HEK293T (cell line): ENCODE results near the gene BMP7.
"Not testable (repeated sequence)": the region's sequence is repeated elsewhere in the genome, so short reads cannot be mapped to it uniquely, and the experiment has no call there.

Source experiments
- CTCF ChIA-PET: fragments of 350-600 bp; formaldehyde crosslinking; extraction: SDS; loops from one replicate; lab custom pipeline; 2021; ENCODE audit warnings: antibody characterized with exemption, inconsistent platforms; lab: Yijun Ruan, JAX
- POLR2A ChIA-PET: fragments of 350-600 bp; formaldehyde crosslinking; extraction: SDS; loops from one replicate; lab custom pipeline; 2020; ENCODE audit warnings: antibody characterized with exemption, inconsistent platforms; lab: Yijun Ruan, JAX
- DNase-seq: peaks from one replicate; pipeline ENCODE4 v3.0.0; 2012; ENCODE audit warnings: mixed read lengths; ENCODE audit errors: extremely low spot score
- ARNT ChIP-seq: fragments of 450-650 bp; IDR thresholded peaks from 2 replicates; pipeline ENCODE4 v1.6.1; 2017; ENCODE audit warnings: mild to moderate bottlenecking
- BHLHE40 ChIP-seq: fragments of 450-650 bp; IDR thresholded peaks from 2 replicates; pipeline ENCODE4 v1.6.1; 2016; ENCODE audit warnings: mild to moderate bottlenecking, moderate library complexity, borderline replicate concordance
- CTBP1 ChIP-seq: fragments of 450-650 bp; IDR thresholded peaks from 2 replicates; pipeline ENCODE4 v1.6.1; 2016; ENCODE audit warnings: borderline replicate concordance
- ELF4 ChIP-seq: fragments of 450-650 bp; IDR thresholded peaks from 2 replicates; pipeline ENCODE4 v1.6.1; 2017; ENCODE audit warnings: antibody characterized with exemption
- FOXA1 ChIP-seq: fragments of 450-650 bp; IDR thresholded peaks from 2 replicates; pipeline ENCODE4 v1.6.1; 2016; ENCODE audit warnings: mild to moderate bottlenecking
- FOXK2 ChIP-seq: fragments of 450-650 bp; IDR thresholded peaks from 2 replicates; pipeline ENCODE4 v1.6.1; 2016; ENCODE audit warnings: mild to moderate bottlenecking
- FOXM1 ChIP-seq: fragments of 450-650 bp; IDR thresholded peaks from 2 replicates; pipeline ENCODE4 v1.6.1; 2017; ENCODE audit warnings: mild to moderate bottlenecking, borderline replicate concordance
- HDGF ChIP-seq: fragments of 450-650 bp; IDR thresholded peaks from 2 replicates; pipeline ENCODE4 v1.6.1; 2017; ENCODE audit warnings: antibody characterized with exemption, borderline replicate concordance
- L3MBTL2 ChIP-seq: fragments of 450-650 bp; conservative IDR thresholded peaks from 2 replicates; pipeline ENCODE4 v1.6.1; 2016; ENCODE audit warnings: mild to moderate bottlenecking
- LEF1 ChIP-seq: fragments of 450-650 bp; IDR thresholded peaks from 2 replicates; pipeline ENCODE4 v1.6.1; 2017; ENCODE audit warnings: mild to moderate bottlenecking, borderline replicate concordance
- NFRKB ChIP-seq: fragments of 450-650 bp; IDR thresholded peaks from 2 replicates; pipeline ENCODE4 v1.6.1; 2016; ENCODE audit warnings: mild to moderate bottlenecking, moderate library complexity
- PKNOX1 ChIP-seq: fragments of 450-650 bp; IDR thresholded peaks from 2 replicates; pipeline ENCODE4 v1.6.1; 2016
- SP1 ChIP-seq: fragments of 450-650 bp; IDR thresholded peaks from 2 replicates; pipeline ENCODE4 v1.6.1; 2017
- SUZ12 ChIP-seq: fragments of 450-650 bp; IDR thresholded peaks from 2 replicates; pipeline ENCODE4 v1.6.1; 2016; ENCODE audit warnings: mild to moderate bottlenecking
- TARDBP ChIP-seq: fragments of 450-650 bp; IDR thresholded peaks from 2 replicates; pipeline ENCODE4 v1.6.1; 2016
- ZNF384 ChIP-seq: fragments of 450-650 bp; IDR thresholded peaks from 2 replicates; pipeline ENCODE4 v1.6.1; 2016

BMP7 gene

GRCh38 chr20:57265336-57265996 is 975 bp downstream of the BMP7 start:
- POLR2A ChIA-PET = interaction anchor here (0.9 to 1.5 kb wide), 2 partner anchors 10 to 84 kb away, joined by 3 read pairs; no protein-coding TSS in a partner anchor
- peak; percentile 34 for DNase-seq
- CTCF ChIA-PET = no interaction called here
- no peak for TF ChIP-seq TARDBP
- TF ChIP-seq SP1 = no peak

GRCh38 chr20:57264908-57265335 is 1.5 kb downstream of the BMP7 start:
- ChIA-PET POLR2A (interaction anchor here (1.5 kb wide), 1 partner anchor 85 kb away, joined by 3 read pairs; no protein-coding TSS in a partner anchor), CTCF (interaction anchor here (0.6 kb wide), 1 partner anchor 57 kb away, joined by 4 read pairs; no protein-coding TSS in a partner anchor)
- peak; percentile 51 for TF ChIP-seq L3MBTL2
- DNase-seq = not testable (repeated sequence)

- POLR2A ChIA-PET = interaction anchor here (1.0 to 1.8 kb wide), 3 partner anchors 9 to 85 kb away, joined by 3 to 8 read pairs (median 3); no protein-coding TSS in a partner anchor
- no peak for DNase-seq
- CTCF ChIA-PET = interaction anchor here (0.6 kb wide), 2 partner anchors 54 to 58 kb away, joined by 3 to 4 read pairs; no protein-coding TSS in a partner anchor
- TF ChIP-seq LEF1 (no peak), ZNF384 (no peak), ELF4 (no peak), FOXA1 (no peak), FOXK2 (no peak), CTBP1 (no peak), TARDBP (no peak), HDGF (no peak), FOXM1 (no peak), SP1 (no peak), PKNOX1 (no peak), BHLHE40 (no peak), SUZ12 (no peak), NFRKB (no peak), ARNT (no peak), L3MBTL2 (no peak)
Observed at GRCh38 chr20:57263801-57264792, 2.3 kb downstream of the BMP7 start.

GRCh38 chr20:57262784-57263609 is 3.4 kb downstream of the BMP7 start:
- POLR2A ChIA-PET = interaction anchor here (1.0 to 1.8 kb wide), 2 partner anchors 10 kb away, joined by 3 to 8 read pairs; no protein-coding TSS in a partner anchor
- CTCF ChIA-PET = interaction anchor here (1.6 kb wide), 1 partner anchor 70 kb away, joined by 4 read pairs; no protein-coding TSS in a partner anchor
- no peak for TF ChIP-seq FOXK2
- TF ChIP-seq CTBP1 = no peak
- no peak for TF ChIP-seq FOXM1
- TF ChIP-seq PKNOX1 = no peak
- TF ChIP-seq HDGF = no peak
- no peak for TF ChIP-seq SP1
- TF ChIP-seq TARDBP = no peak
- DNase-seq = no peak

- TF ChIP-seq FOXA1 = no peak
- no peak for TF ChIP-seq ARNT
- no peak for TF ChIP-seq ZNF384
- no peak for TF ChIP-seq PKNOX1
- no peak for TF ChIP-seq BHLHE40
- TF ChIP-seq CTBP1 = no peak
- no peak for TF ChIP-seq ELF4
- TF ChIP-seq SP1 = no peak
- no peak for TF ChIP-seq SUZ12
- no peak for TF ChIP-seq FOXM1
- TF ChIP-seq HDGF = no peak
- TF ChIP-seq LEF1 = no peak
- TF ChIP-seq FOXK2 = no peak
- TF ChIP-seq NFRKB = no peak
- TF ChIP-seq L3MBTL2 = no peak
- DNase-seq = no peak
- ChIA-PET POLR2A (no interaction called here), CTCF (interaction anchor here (0.7 to 1.6 kb wide), 2 partner anchors 11 to 70 kb away, joined by 3 to 4 read pairs; no protein-coding TSS in a partner anchor)
Observed at GRCh38 chr20:57262301-57262700, 4.1 kb downstream of the BMP7 start.
